SU-DHL-6 (cell line): Measurements from ENCODE around the gene HRNR.

Source experiments
- H2AFZ ChIP-seq: fragments of 200-600 bp; sonication (generic); 2 replicates; pipeline ENCODE4 v1.6.1; 2014; ENCODE audit warnings: low read depth, mild to moderate bottlenecking, moderate library complexity, mixed read lengths, antibody characterized with exemption, low read length; ENCODE audit not compliant: severe bottlenecking
- H3F3A ChIP-seq: fragments of 200-600 bp; shearing (Covaris generic); 2 replicates; pipeline ENCODE4 v1.6.0; 2016; ENCODE audit warnings: antibody characterized with exemption, mild to moderate bottlenecking; ENCODE audit not compliant: insufficient read depth
- H3K27ac ChIP-seq: fragments of 200-600 bp; sonication (generic); 2 replicates; pipeline ENCODE4 v1.5.1; 2016; ENCODE audit warnings: low read depth, mild to moderate bottlenecking, low read length, moderate library complexity, mixed read lengths
- H3K27me3 ChIP-seq: fragments of 200-600 bp; sonication (generic), shearing (Covaris generic); 2 replicates; pipeline ENCODE4 v1.6.0; 2014; ENCODE audit warnings: mild to moderate bottlenecking, low read length
- H3K36me3 ChIP-seq: fragments of 200-600 bp; sonication (generic); 2 replicates; pipeline ENCODE4 v1.6.1; 2014; ENCODE audit warnings: mild to moderate bottlenecking, low read length, mixed read lengths
- H3K4me2 ChIP-seq: fragments of 300-600, 200-600 bp; shearing (Covaris generic), sonication (generic); 2 replicates; pipeline ENCODE4 v1.6.0; 2014; ENCODE audit warnings: low read length, low read depth, mild to moderate bottlenecking; ENCODE audit not compliant: poor library complexity, severe bottlenecking
- H3K4me3 ChIP-seq: fragments of 200-600 bp; sonication (generic); 2 replicates; pipeline ENCODE4 v1.5.1; 2014; ENCODE audit warnings: antibody characterized with exemption, low read length, mild to moderate bottlenecking, mixed read lengths; ENCODE audit not compliant: insufficient read depth, poor library complexity, severe bottlenecking
- H3K79me2 ChIP-seq: fragments of 200-600 bp; sonication (generic); 2 replicates; pipeline ENCODE4 v1.6.1; 2014; ENCODE audit warnings: mild to moderate bottlenecking, low read length, moderate library complexity; ENCODE audit not compliant: insufficient read depth
- H3K9ac ChIP-seq: fragments of 200-600 bp; sonication (generic); 2 replicates; pipeline ENCODE4 v1.7.0; 2014; ENCODE audit warnings: mild to moderate bottlenecking, low read length
- H3K9me2 ChIP-seq: fragments of 200-600 bp; sonication (generic); replicated peaks from 2 replicates; pipeline ENCODE4 v1.6.1; 2014; ENCODE audit warnings: low read length; ENCODE audit not compliant: insufficient read depth
- H3K9me3 ChIP-seq: fragments of 200-600 bp; sonication (generic); 2 replicates; pipeline ENCODE4 v1.6.1; 2014; ENCODE audit warnings: low read length, mixed read lengths; ENCODE audit not compliant: insufficient read depth
- H4K20me1 ChIP-seq: fragments of 200-600 bp; sonication (generic); 2 replicates; pipeline ENCODE4 v1.6.1; 2014; ENCODE audit warnings: low read depth, mild to moderate bottlenecking, antibody characterized with exemption, low read length, moderate library complexity, mixed read lengths
- CTCF ChIP-seq: fragments of 200-600 bp; sonication (generic); IDR thresholded peaks from one replicate; pipeline ENCODE4 v1.5.1; 2017; ENCODE audit warnings: antibody characterized with exemption, mild to moderate bottlenecking, low read length, moderate library complexity; ENCODE audit not compliant: insufficient read depth, poor library complexity, severe bottlenecking
- EZH2phosphoT487 ChIP-seq: fragments of 200-600 bp; sonication (generic), shearing (Covaris generic); conservative IDR thresholded peaks from 2 replicates; pipeline ENCODE4 v1.6.1; 2018; ENCODE audit warnings: mild to moderate bottlenecking, antibody characterized with exemption, low read length, moderate library complexity, mixed read lengths

HRNR gene

GRCh38 chr1:152198982-152199381 lies 25.0 kb downstream of the HRNR start:
- H3K36me3 ChIP-seq: no peaks in the 10 kb centered on the region
- no peaks in the 10 kb centered on the region for H3K9me3 ChIP-seq
- TF ChIP-seq EZH2phosphoT487 (no peak), CTCF (no peak)
- no peak overlapping the region for H3K4me3 ChIP-seq
- H3K27me3 ChIP-seq: no peaks in the 10 kb centered on the region
- H3K27ac ChIP-seq: no peak overlapping the region
- H3K4me2 ChIP-seq: no peak overlapping the region
- H3K9ac ChIP-seq: no peak overlapping the region
- no peaks in the 10 kb centered on the region for H3K9me2 ChIP-seq
- H4K20me1 ChIP-seq: no peaks in the 10 kb centered on the region
- H2AFZ ChIP-seq: no peak overlapping the region
- H3F3A ChIP-seq: no peaks in the 10 kb centered on the region
- no peaks in the 10 kb centered on the region for H3K79me2 ChIP-seq

GRCh38 chr1:152197361-152197941 lies 26.5 kb downstream of the HRNR start:
- H3K79me2 ChIP-seq: no peaks in the 10 kb centered on the region
- H3K4me3 ChIP-seq: no peak overlapping the region
- H3K9me3 ChIP-seq: no peaks in the 10 kb centered on the region
- H3F3A ChIP-seq: no peaks in the 10 kb centered on the region
- H4K20me1 ChIP-seq: no peaks in the 10 kb centered on the region
- TF ChIP-seq CTCF: no peak
- TF ChIP-seq EZH2phosphoT487: no peak
- H2AFZ ChIP-seq: no peak overlapping the region
- H3K27me3 ChIP-seq: no peaks in the 10 kb centered on the region
- H3K9ac ChIP-seq: no peak overlapping the region
- H3K27ac ChIP-seq: no peak overlapping the region
- H3K9me2 ChIP-seq: no peaks in the 10 kb centered on the region
- H3K36me3 ChIP-seq: no peaks in the 10 kb centered on the region
- H3K4me2 ChIP-seq: no peak overlapping the region

GRCh38 chr1:152191711-152192110 lies 32.3 kb downstream of the HRNR start:
- H3K4me3 ChIP-seq: no peak overlapping the region
- H3K27ac ChIP-seq: no peak overlapping the region
- no peaks in the 10 kb centered on the region for H3F3A ChIP-seq
- no peaks in the 10 kb centered on the region for H3K79me2 ChIP-seq
- H3K4me2 ChIP-seq: no peak overlapping the region
- H2AFZ ChIP-seq: no peak overlapping the region
- H3K9me3 ChIP-seq: no peaks in the 10 kb centered on the region
- H3K9me2 ChIP-seq: no peaks in the 10 kb centered on the region
- H3K36me3 ChIP-seq: no peaks in the 10 kb centered on the region
- H3K27me3 ChIP-seq: no peaks in the 10 kb centered on the region
- TF ChIP-seq EZH2phosphoT487: no peak
- no peak for TF ChIP-seq CTCF
- no peaks in the 10 kb centered on the region for H4K20me1 ChIP-seq
- H3K9ac ChIP-seq: no peak overlapping the region

- Histone ChIP-seq H3K4me2 (no peak overlapping the region), H3F3A (no peaks in the 10 kb centered on the region), H3K79me2 (no peaks in the 10 kb centered on the region), H3K27ac (no peak overlapping the region), H4K20me1 (no peaks in the 10 kb centered on the region), H3K9me2 (no peaks in the 10 kb centered on the region), H2AFZ (no peak overlapping the region), H3K4me3 (no peak overlapping the region), H3K27me3 (no peaks in the 10 kb centered on the region), H3K9me3 (no peaks in the 10 kb centered on the region), H3K36me3 (no peaks in the 10 kb centered on the region), H3K9ac (no peak overlapping the region)
- TF ChIP-seq CTCF (no peak), EZH2phosphoT487 (no peak)
Observed at GRCh38 chr1:152191260-152191659, 32.7 kb downstream of the HRNR start.
